Astrocyte (in vitro differentiated cells and primary cell): ENCODE data around the gene FSTL4. TPM values are rescaled to one million over a fixed set of nuclear protein-coding genes. Genes with fewer than 3 reads are reported as not detected.

ENCODE experiments used
- DNase-seq: peaks from one replicate; pipeline ENCODE4 v3.0.0-alpha.2; 2010; ENCODE audit warnings: low read depth
- FAIRE-seq: peaks from 2 replicates; lab custom pipeline; 2011; peaks lifted over from hg19 to GRCh38; lab: Jason Lieb, UNC
- H2AFZ ChIP-seq: 2 replicates; pipeline ENCODE4 v1.6.0; 2012; ENCODE audit warnings: low read depth, low read length, inconsistent platforms
- H3K27ac ChIP-seq: 2 replicates; pipeline ENCODE4 v1.5.1; 2011; ENCODE audit warnings: low read depth, low read length, inconsistent platforms
- H3K27me3 ChIP-seq: 2 replicates; pipeline ENCODE4 v1.6.0; 2011; ENCODE audit warnings: low read length, inconsistent platforms; ENCODE audit not compliant: insufficient read depth
- H3K36me3 ChIP-seq: 2 replicates; pipeline ENCODE4 v1.5.1; 2011; ENCODE audit warnings: low read length, inconsistent platforms; ENCODE audit not compliant: insufficient read depth
- H3K4me1 ChIP-seq: 2 replicates; pipeline ENCODE4 v1.5.1; 2011; ENCODE audit warnings: low read length, inconsistent platforms; ENCODE audit not compliant: insufficient read depth
- H3K4me2 ChIP-seq: 2 replicates; pipeline ENCODE4 v1.6.0; 2012; ENCODE audit warnings: low read length, inconsistent platforms
- H3K4me3 ChIP-seq: 2 replicates; pipeline ENCODE4 v1.5.1; 2011; ENCODE audit warnings: low read depth, mild to moderate bottlenecking, low read length, inconsistent platforms; ENCODE audit not compliant: insufficient read depth
- H3K79me2 ChIP-seq: 2 replicates; pipeline ENCODE4 v1.6.0; 2012; ENCODE audit warnings: mild to moderate bottlenecking, low read length, inconsistent platforms; ENCODE audit not compliant: insufficient read depth
- H3K9ac ChIP-seq: 2 replicates; pipeline ENCODE4 v1.6.0; 2012; ENCODE audit warnings: mild to moderate bottlenecking, low read length, inconsistent platforms
- H3K9me3 ChIP-seq: 2 replicates; pipeline ENCODE4 v1.5.1; 2012; ENCODE audit warnings: low read depth, mild to moderate bottlenecking, low read length, inconsistent platforms; ENCODE audit not compliant: insufficient read depth
- H4K20me1 ChIP-seq: 2 replicates; pipeline ENCODE4 v1.6.0; 2012; ENCODE audit warnings: low read length, inconsistent platforms; ENCODE audit not compliant: insufficient read depth
- H3K27ac Mint-ChIP-seq: one replicate; pipeline ENCODE4 v1.8.0; 2021; ENCODE audit warnings: mild to moderate bottlenecking, mixed read lengths; ENCODE audit not compliant: unreplicated experiment
- H3K27me3 Mint-ChIP-seq: one replicate; pipeline ENCODE4 v1.8.0; 2021; ENCODE audit warnings: low read depth, mixed read lengths; ENCODE audit not compliant: unreplicated experiment
- H3K36me3 Mint-ChIP-seq: one replicate; pipeline ENCODE4 v1.8.0; 2021; ENCODE audit warnings: low read depth, mixed read lengths; ENCODE audit not compliant: unreplicated experiment
- H3K4me1 Mint-ChIP-seq: one replicate; pipeline ENCODE4 v1.8.0; 2021; ENCODE audit warnings: low read depth, mixed read lengths; ENCODE audit not compliant: unreplicated experiment
- H3K4me3 Mint-ChIP-seq: one replicate; pipeline ENCODE4 v1.8.0; 2021; ENCODE audit warnings: mild to moderate bottlenecking, moderate library complexity, mixed read lengths; ENCODE audit not compliant: unreplicated experiment
- H3K9me3 Mint-ChIP-seq: one replicate; pipeline ENCODE4 v1.8.0; 2021; ENCODE audit warnings: mild to moderate bottlenecking, mixed read lengths; ENCODE audit not compliant: unreplicated experiment
- CTCF ChIP-seq: IDR thresholded peaks from 2 replicates; pipeline ENCODE4 v1.5.1; 2011; ENCODE audit warnings: low read depth, mild to moderate bottlenecking, inconsistent platforms, low read length, moderate library complexity; ENCODE audit not compliant: insufficient read depth
- EZH2 ChIP-seq: IDR thresholded peaks from 2 replicates; pipeline ENCODE4 v1.6.1; 2012; ENCODE audit warnings: mild to moderate bottlenecking, low read length, inconsistent platforms; ENCODE audit not compliant: insufficient read depth
- total RNA-seq: library from RNA; stranded (reverse); gene quantifications from 2 replicates; pipeline ENCODE4 v1.2.1, GENCODE V29; 2021

Gene FSTL4
- total RNA-seq, 1 donor from 2014 or later = not detected

DNA sequence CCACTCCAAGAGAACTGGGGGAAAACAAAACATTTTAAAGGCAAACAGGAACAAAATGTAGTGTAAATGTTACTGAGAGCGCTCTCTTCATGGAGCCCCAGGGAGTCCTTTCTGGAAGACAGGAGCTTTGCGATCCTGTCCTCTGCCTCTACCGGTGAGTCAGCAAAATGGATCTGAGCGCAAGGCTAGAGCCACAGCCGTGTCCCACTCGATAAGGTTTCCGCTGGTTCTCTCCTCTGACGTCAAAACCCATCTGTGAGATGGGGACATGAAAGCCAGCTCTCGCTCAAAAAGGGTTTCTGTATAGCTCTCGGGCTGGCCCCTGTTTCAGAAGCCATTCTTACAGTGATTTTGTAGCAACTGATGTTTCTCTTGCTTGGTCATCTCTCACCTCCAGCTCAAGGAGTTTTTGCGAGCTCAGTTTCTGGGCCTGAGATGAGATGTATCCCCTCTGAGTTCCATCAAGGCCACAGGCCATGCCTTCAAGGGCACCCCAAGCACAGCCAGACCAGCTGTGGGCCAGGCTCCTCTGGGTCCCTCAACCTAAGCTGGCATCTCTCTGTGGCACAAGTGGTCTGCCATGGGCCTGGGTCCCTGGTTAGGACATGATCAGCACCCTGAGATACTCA lies 101.6 kb downstream of the FSTL4 start:
- no peaks in the 10 kb centered on the region for H3K9me3 ChIP-seq
- no peak overlapping the region for H3K27ac ChIP-seq
- Mint-ChIP-seq H3K4me3 (no peak overlapping the region), H3K9me3 (peaks cover 5% of the 10 kb centered on the region), H3K4me1 (peaks cover 10% of the 10 kb centered on the region), H3K36me3 (no peaks in the 10 kb centered on the region), H3K27me3 (peaks cover 26% of the 10 kb centered on the region), H3K27ac (no peak overlapping the region)
- no peak overlapping the region for H3K9ac ChIP-seq
- no peaks in the 10 kb centered on the region for H3K4me1 ChIP-seq
- H2AFZ ChIP-seq = no peak overlapping the region
- no peaks in the 10 kb centered on the region for H3K79me2 ChIP-seq
- FAIRE-seq (no peak), DNase-seq (no peak)
- H3K4me2 ChIP-seq = no peak overlapping the region
- TF ChIP-seq EZH2 (no peak), CTCF (no peak)
- H3K4me3 ChIP-seq = no peak overlapping the region
- H3K27me3 ChIP-seq = no peaks in the 10 kb centered on the region
- no peaks in the 10 kb centered on the region for H3K36me3 ChIP-seq
- H4K20me1 ChIP-seq = no peaks in the 10 kb centered on the region

- Mint-ChIP-seq H3K27ac (no peak overlapping the region), H3K36me3 (no peaks in the 10 kb centered on the region), H3K27me3 (peaks cover 33% of the 10 kb centered on the region), H3K9me3 (peaks cover 5% of the 10 kb centered on the region), H3K4me1 (peaks cover 10% of the 10 kb centered on the region), H3K4me3 (no peak overlapping the region)
- Histone ChIP-seq H2AFZ (no peak overlapping the region), H3K79me2 (no peaks in the 10 kb centered on the region), H3K4me2 (no peak overlapping the region), H3K36me3 (no peaks in the 10 kb centered on the region), H3K27ac (no peak overlapping the region), H4K20me1 (no peaks in the 10 kb centered on the region), H3K4me3 (no peak overlapping the region), H3K4me1 (no peaks in the 10 kb centered on the region), H3K9ac (no peak overlapping the region), H3K27me3 (no peaks in the 10 kb centered on the region), H3K9me3 (no peaks in the 10 kb centered on the region)
- TF ChIP-seq CTCF = no peak
- TF ChIP-seq EZH2 = no peak
- DNase-seq (no peak), FAIRE-seq (no peak)
Measured at GRCh38 chr5:133509742-133510079, 102.6 kb downstream of the FSTL4 start.
